ENCODE measurements around the gene SLC1A2.

SLC1A2 gene

GRCh38 chr11:35330156-35330889 is 89.0 kb downstream of the SLC1A2 start:
- peak in 1 of 58 donors; percentile 13 for DNase-seq

GRCh38 chr11:35327829-35328228 is 91.5 kb downstream of the SLC1A2 start:
- DNase-seq, result no peak

GRCh38 chr11:35326266-35326879 is 93.0 kb downstream of the SLC1A2 start:
- DNase-seq, result no peak

DNA sequence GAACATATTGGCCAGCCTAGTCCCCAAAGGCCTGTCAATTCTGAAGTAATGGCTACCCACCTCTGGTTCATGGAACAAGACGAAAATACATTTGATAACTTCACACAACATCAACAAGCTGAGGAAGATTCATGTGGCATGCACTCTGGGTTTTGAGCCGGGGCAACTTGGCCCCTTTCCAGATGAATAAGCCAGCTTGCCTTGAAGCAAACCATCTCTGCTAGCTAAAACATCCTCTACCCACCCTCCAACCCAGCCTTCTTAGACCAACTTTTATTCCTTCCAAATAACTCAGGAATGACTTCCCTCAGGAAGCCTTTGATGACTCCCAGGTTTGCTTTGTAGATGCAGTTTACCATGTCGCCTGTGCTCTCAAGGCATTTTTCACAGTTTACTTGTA is 94.4 kb downstream of the SLC1A2 start:
- peak in 1 of 58 donors; percentile 12 for DNase-seq

GRCh38 chr11:35324183-35324886 is 95.0 kb downstream of the SLC1A2 start:
- no peak for DNase-seq

DNA sequence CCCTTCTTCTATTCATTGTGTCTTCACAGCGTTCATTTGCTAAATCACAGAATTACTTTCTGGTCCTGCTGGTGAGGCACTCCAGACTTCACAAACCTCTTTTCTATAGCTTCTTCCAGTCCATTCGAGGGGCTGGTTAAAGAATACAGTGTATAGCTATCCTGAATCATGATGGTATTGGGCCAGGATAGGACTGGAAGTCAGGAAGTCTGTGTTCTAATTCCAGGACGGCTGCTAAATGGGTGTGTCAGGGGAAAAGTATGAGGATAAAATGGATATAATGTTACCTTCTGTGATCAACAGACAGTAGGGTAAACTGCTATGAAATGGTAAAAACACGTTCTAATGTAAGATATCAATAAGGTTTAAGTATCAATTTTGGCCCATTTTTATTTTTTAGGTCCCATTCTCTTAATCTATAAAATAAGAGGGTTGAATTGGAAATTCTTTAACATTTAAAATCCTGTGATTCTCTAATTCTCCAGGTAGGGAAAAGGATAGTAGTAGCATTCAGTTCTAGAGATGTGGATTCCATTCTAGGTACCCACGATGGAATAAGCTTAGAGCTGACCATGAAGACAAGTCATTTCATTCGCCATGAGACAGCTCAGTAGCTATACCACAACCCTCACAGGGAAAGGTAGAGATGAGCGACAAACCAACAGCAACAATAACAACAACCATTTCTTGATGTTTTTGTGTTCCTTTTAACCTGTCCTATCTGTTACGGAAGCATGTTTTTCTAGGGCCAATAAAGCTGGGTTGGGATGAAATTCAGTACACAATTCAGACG is 96.1 kb downstream of the SLC1A2 start:
- no peak for DNase-seq

GRCh38 chr11:35322318-35322979 is 96.9 kb downstream of the SLC1A2 start:
- no peak for DNase-seq

GRCh38 chr11:35321532-35322317 is 97.6 kb downstream of the SLC1A2 start:
- no peak for DNase-seq

GRCh38 chr11:35321111-35321510 is 98.2 kb downstream of the SLC1A2 start:
- no peak for DNase-seq

DNA sequence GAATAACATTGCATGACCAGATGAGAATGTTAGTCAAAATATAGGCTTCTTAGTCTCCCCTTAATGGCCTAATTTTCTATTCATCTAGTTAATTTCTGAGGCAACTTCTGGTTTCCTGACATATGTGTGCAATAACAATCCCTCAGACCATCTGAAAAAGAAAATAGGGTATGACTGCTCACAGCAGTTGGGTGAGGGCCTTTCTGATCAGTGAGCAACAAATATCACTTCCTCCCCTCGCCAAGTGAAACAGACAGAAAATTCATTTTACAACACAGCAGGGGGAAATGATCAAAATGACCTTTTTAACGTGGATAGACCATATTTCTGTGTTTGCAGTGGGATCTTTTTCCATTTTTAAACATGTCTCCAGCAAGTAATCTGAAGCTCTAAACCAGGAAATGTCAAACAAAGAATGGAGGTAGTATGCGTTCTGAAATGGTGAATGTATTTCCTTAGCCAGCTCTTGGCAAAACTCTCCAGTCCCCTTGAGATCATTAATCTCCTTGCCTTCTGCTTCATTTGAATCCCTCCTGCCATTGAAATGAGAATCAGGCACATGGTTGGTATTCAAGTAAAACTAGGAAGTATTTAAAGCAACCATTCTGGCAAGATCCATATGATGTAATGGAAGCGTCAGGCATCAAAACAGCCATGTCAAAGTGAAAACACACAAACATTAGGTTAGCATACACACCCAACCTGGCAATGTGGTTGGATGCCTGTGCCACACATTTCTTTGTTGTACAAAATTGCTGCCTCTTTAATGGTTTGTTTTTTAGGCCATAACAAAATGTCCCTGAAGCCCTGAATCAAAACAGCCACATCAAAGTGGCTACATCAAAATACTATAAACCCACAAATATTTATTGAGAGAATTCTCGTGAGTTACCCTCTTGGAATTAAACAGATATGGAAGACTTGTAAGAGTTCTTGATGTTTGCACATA is 100.1 kb downstream of the SLC1A2 start:
- DNase-seq, result no peak

GRCh38 chr11:35318309-35318708 is 101.0 kb downstream of the SLC1A2 start:
- DNase-seq, result no peak

- peak in 1 of 58 donors; percentile 6 for DNase-seq
These were observed 102.1 kb downstream of the SLC1A2 start for GRCh38 chr11:35317253-35317652.

DNA sequence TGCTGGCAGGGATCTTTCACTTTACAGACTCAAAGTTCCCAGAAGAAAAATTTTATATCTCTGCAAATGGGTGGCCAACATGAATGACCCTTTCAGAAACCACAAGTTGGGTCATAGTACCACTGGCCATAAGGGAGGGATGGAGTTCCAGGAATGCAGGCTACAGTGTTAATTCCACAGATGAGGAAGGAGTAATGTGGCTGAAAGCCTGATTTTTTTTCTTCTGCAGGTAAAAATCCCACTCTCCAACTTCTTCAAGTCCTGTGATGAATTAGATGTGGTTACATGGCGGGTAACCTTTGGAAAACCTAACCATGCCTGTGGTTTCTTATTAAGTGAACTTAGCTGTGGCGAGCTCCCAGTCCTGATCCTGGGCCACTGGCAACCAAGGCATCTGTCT is 103.2 kb downstream of the SLC1A2 start:
- no peak for DNase-seq

GRCh38 chr11:35313760-35314153 is 105.6 kb downstream of the SLC1A2 start:
- no peak for DNase-seq

GRCh38 chr11:35313066-35313759 is 106.1 kb downstream of the SLC1A2 start:
- peak in 1 of 58 donors; percentile 52 for DNase-seq

- DNase-seq, result no peak
These were observed 108.0 kb downstream of the SLC1A2 start for GRCh38 chr11:35311331-35311730.

DNA sequence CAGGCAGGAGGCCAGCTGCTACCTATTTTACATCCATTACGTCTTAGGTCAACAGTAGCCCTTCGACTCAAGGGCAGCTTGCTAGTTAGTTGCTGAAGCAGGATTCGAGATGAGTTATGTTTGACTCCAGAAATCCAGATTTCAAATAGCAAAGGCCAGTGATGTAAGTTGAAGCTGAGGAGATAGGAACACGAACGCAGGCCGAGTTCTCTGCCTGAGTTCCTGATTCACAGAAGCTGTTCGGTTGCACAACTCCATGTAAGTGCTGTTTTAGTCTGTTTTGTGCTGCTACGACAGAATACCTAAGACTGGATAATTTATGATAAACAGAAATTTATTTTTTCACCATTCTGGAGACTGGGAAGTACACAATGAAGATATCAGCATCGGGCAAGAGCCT is 111.2 kb downstream of the SLC1A2 start:
- no peak for DNase-seq

- DNase-seq, result peak in 29 of 58 donors; percentile 12 to 80 (median 35)
These were observed 112.1 kb downstream of the SLC1A2 start for GRCh38 chr11:35307221-35307621.

Data from anterior cingulate cortex (tissue), 58 donors.